ENCODE data around the gene MARVELD3. TPM values are rescaled to one million over a fixed set of nuclear protein-coding genes. Genes with fewer than 3 reads are reported as not detected.

The MARVELD3 gene
- total and polyA plus RNA-seq, 2 donors (not counting 1 experiment from before 2014, with no cell fraction given), result not detected

GRCh38 chr16:71590584-71590983 is 35.4 kb upstream of the MARVELD3 start:
- H3K36me3 ChIP-seq (replicated peaks in 1 of 2; ENCODE audit: control extremely low read depth in 1 of 2, control insufficient read depth in 1 of 2, extremely low read depth in 1 of 2, insufficient read depth in 2 of 2, low read length in 1 of 2), result no peaks in the 10 kb centered on the region
- intact Hi-C loops (cut with micrococcal nuclease), result no loop called here
- no peaks in the 10 kb centered on the region for H4K20me1 ChIP-seq (ENCODE audit: control insufficient read depth, insufficient read depth, low read length, poor library complexity, severe bottlenecking)
- DNase-seq (no peak), ATAC-seq (ENCODE audit: low read depth) (no peak)
- Mint-ChIP-seq H3K27ac (no peak overlapping the region), H3K4me3 (no peak overlapping the region), H3K27me3 (peaks cover 34% of the 10 kb centered on the region), H3K9me3 (ENCODE audit: insufficient read depth) (no peaks in the 10 kb centered on the region), H3K4me1 (peaks cover 14% of the 10 kb centered on the region)
- H3K27me3 ChIP-seq (replicated peaks in 1 of 4; ENCODE audit: control extremely low read depth in 1 of 4, control insufficient read depth in 3 of 4, insufficient read depth in 4 of 4, low read length in 3 of 4), result peaks cover 0 to 19% (median 7%) of the 10 kb centered on the region in 4 experiments
- H3K9ac ChIP-seq (ENCODE audit: low read length), result no peak overlapping the region
- ChIA-PET POLR2A (no interaction called here), CTCF (no interaction called here)
- no peaks in the 10 kb centered on the region for H3K9me3 ChIP-seq (ENCODE audit: control extremely low read depth in 1 of 3, control insufficient read depth in 2 of 3, insufficient read depth in 1 of 3, low read length in 2 of 3)
- H3K4me2 ChIP-seq (replicated peaks; ENCODE audit: low read depth, low read length, poor library complexity, severe bottlenecking), result no peak overlapping the region
- H3K4me3 ChIP-seq (ENCODE audit: control extremely low read depth in 1 of 5, extremely low read depth in 1 of 5, insufficient read depth in 1 of 5, low read depth in 2 of 5, low read length in 4 of 5), result no peak overlapping the region
- H3K79me2 ChIP-seq (ENCODE audit: control insufficient read depth, insufficient read depth, low read length), result no peaks in the 10 kb centered on the region
- H3K4me1 ChIP-seq (ENCODE audit: control insufficient read depth in 2 of 2, insufficient read depth in 2 of 2, low read length in 2 of 2), result peaks cover 0 to 8% of the 10 kb centered on the region in 2 donors
- 95% methylated on average over 4 of the region's 4 CpGs for WGBS (ENCODE audit: insufficient coverage)
- no peak overlapping the region for H2AFZ ChIP-seq (ENCODE audit: insufficient read depth, low read depth, low read length, poor library complexity, severe bottlenecking)
- H3K27ac ChIP-seq (ENCODE audit: low read length in 2 of 2), result no peak overlapping the region
- TF ChIP-seq CTCF (IDR thresholded peaks at IDR 0.05), result no peak
- TF ChIP-seq EZH2 (IDR thresholded peaks at IDR 0.05; ENCODE audit: borderline replicate concordance, insufficient read depth, low read depth, low read length, poor library complexity, severe bottlenecking), result no peak

- H3K9me3 ChIP-seq (ENCODE audit: control extremely low read depth in 1 of 3, control insufficient read depth in 2 of 3, insufficient read depth in 1 of 3, low read length in 2 of 3), result no peaks in the 10 kb centered on the region
- POLR2A ChIA-PET, result interaction anchor here (0.6 kb wide), 2 partner anchors 26 kb away, joined by 3 to 11 read pairs; no protein-coding TSS in a partner anchor
- CTCF ChIA-PET, result no interaction called here
- Mint-ChIP-seq H3K27ac (no peak overlapping the region), H3K27me3 (peaks cover 34% of the 10 kb centered on the region), H3K9me3 (ENCODE audit: insufficient read depth) (no peaks in the 10 kb centered on the region), H3K4me3 (no peak overlapping the region), H3K4me1 (peaks cover 8% of the 10 kb centered on the region)
- no peaks in the 10 kb centered on the region for H3K36me3 ChIP-seq (replicated peaks in 1 of 2; ENCODE audit: control extremely low read depth in 1 of 2, control insufficient read depth in 1 of 2, extremely low read depth in 1 of 2, insufficient read depth in 2 of 2, low read length in 1 of 2)
- H2AFZ ChIP-seq (ENCODE audit: insufficient read depth, low read depth, low read length, poor library complexity, severe bottlenecking), result no peak overlapping the region
- no peak overlapping the region for H3K9ac ChIP-seq (ENCODE audit: low read length)
- no CpG with 5 or more reads among the region's 3 CpGs for WGBS (ENCODE audit: insufficient coverage)
- H3K4me1 ChIP-seq (ENCODE audit: control insufficient read depth in 2 of 2, insufficient read depth in 2 of 2, low read length in 2 of 2), result peaks cover 0 to 8% of the 10 kb centered on the region in 2 donors
- H3K4me2 ChIP-seq (replicated peaks; ENCODE audit: low read depth, low read length, poor library complexity, severe bottlenecking), result no peak overlapping the region
- H3K27me3 ChIP-seq (replicated peaks in 1 of 4; ENCODE audit: control extremely low read depth in 1 of 4, control insufficient read depth in 3 of 4, insufficient read depth in 4 of 4, low read length in 3 of 4), result peaks cover 0 to 19% (median 7%) of the 10 kb centered on the region in 4 experiments
- H3K27ac ChIP-seq (ENCODE audit: low read length in 2 of 2), result no peak overlapping the region
- DNase-seq, result no peak
- H3K4me3 ChIP-seq (ENCODE audit: control extremely low read depth in 1 of 5, extremely low read depth in 1 of 5, insufficient read depth in 1 of 5, low read depth in 2 of 5, low read length in 4 of 5), result no peak overlapping the region
- TF ChIP-seq CTCF (IDR thresholded peaks at IDR 0.05), result no peak
- intact Hi-C loops (cut with micrococcal nuclease), result no loop called here
- no peak for ATAC-seq (ENCODE audit: low read depth)
- H3K79me2 ChIP-seq (ENCODE audit: control insufficient read depth, insufficient read depth, low read length), result no peaks in the 10 kb centered on the region
- H4K20me1 ChIP-seq (ENCODE audit: control insufficient read depth, insufficient read depth, low read length, poor library complexity, severe bottlenecking), result no peaks in the 10 kb centered on the region
These were observed 34.1 kb upstream of the MARVELD3 start for GRCh38 chr16:71591917-71592316.

Data from B cell (primary cell).